ENCODE measurements around the gene TTC27.

Gene TTC27

DNA sequence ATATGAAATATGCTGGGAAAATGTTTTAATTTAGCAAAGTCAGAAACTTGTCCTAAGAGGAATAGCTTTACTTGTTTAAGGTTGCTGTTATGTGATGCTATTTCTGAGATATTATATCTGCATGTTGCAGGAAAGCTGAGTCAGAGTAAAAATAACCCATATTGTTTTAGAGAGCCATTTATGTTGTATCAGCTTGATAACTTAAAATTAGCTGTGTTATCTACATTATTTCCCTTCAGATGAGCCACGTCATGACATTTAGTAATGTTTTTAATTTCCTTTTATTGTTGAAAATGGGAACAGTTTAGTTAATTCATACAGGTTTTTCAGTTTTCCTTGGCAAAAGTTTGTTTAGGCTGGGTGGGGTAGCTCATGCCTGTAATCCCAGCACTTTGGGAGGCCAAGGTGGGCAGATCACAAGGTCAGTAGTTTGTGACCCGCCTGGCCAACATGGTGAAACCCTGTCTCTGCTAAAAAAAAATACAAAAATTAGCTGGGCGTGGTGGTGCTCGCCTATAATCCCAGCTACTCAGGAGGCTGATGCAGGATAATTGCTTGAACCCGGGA is 55.8 kb downstream of the TTC27 start:
- DNase-seq (ENCODE audit: low read depth, low spot score): no peak
- in situ Hi-C loops (cut with HindIII; ENCODE audit: low sequenced_read_pairs): no loop called here
- H3K4me3 ChIP-seq (ENCODE audit: low read depth, low read length): no peak overlapping the region
- TF ChIP-seq, protein P1, sequence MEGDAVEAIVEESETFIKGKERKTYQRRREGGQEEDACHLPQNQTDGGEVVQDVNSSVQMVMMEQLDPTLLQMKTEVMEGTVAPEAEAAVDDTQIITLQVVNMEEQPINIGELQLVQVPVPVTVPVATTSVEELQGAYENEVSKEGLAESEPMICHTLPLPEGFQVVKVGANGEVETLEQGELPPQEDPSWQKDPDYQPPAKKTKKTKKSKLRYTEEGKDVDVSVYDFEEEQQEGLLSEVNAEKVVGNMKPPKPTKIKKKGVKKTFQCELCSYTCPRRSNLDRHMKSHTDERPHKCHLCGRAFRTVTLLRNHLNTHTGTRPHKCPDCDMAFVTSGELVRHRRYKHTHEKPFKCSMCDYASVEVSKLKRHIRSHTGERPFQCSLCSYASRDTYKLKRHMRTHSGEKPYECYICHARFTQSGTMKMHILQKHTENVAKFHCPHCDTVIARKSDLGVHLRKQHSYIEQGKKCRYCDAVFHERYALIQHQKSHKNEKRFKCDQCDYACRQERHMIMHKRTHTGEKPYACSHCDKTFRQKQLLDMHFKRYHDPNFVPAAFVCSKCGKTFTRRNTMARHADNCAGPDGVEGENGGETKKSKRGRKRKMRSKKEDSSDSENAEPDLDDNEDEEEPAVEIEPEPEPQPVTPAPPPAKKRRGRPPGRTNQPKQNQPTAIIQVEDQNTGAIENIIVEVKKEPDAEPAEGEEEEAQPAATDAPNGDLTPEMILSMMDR (IDR thresholded peaks at IDR 0.05; ENCODE audit: low read depth, low read length): no peak

DNA sequence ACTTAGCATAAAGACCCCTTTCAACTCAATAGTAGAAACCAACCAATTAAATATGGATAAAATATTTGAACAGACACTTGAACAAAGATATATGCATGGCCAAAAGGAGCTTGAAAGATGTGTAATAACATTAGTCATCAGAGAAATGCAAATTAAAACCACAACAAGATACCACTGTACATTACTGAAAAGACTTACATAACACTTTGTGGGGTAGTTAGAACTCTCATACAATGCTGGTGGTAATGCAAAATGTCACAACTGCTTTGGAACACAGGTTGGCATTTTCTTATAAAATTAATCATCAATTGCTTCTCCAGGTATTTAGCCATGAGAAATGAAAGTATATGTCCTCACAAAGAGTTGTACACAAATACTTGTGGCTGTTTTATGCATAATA is 60.7 kb downstream of the TTC27 start:
- TF ChIP-seq, protein P1 (IDR thresholded peaks at IDR 0.05; ENCODE audit: low read depth, low read length): no peak
- H3K4me3 ChIP-seq (ENCODE audit: low read depth, low read length): no peak overlapping the region
- in situ Hi-C loops (cut with HindIII; ENCODE audit: low sequenced_read_pairs): no loop called here
- DNase-seq (ENCODE audit: low read depth, low spot score): peak; percentile 61

DNA sequence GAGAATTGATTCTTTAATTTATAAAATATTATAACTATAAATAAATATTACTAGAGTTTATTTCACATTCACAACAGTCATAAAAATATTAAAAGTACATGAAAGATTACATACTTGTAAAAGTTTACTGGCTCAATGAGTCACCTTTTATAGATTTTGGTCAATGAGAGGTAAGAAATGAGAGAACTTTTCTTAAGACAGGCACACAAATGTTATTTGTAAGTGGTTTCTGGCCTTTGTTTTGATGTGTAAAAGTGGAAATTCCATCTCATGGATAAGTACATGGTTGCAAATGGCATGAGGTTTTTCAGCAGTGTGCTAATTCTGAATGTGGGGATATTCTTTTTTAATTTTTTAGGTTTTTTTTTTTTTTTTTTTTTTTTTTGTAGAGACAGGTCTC is 63.8 kb downstream of the TTC27 start:
- TF ChIP-seq, protein P1 (IDR thresholded peaks at IDR 0.05; ENCODE audit: low read depth, low read length): no peak
- in situ Hi-C loops (cut with HindIII; ENCODE audit: low sequenced_read_pairs): no loop called here
- DNase-seq (ENCODE audit: low read depth, low spot score): no peak
- no peak overlapping the region for H3K4me3 ChIP-seq (ENCODE audit: low read depth, low read length)

DNA sequence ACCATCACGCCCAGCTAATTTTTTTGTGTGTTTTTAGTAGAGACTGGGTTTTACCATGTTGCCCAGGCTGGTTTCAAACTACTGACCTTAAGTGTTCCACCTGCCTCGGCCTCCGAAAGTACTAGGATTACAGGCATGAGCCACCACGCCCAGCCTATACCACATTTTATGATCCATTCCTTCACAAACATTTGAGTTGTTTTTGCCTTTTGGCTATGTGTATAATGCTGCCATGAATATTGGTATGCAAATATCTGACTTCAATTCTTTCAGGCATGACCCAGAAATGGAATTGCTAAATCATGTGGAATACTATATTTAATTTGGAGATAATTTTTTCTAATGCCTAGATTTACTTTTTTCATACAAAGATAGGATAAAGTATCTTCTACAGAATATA is 68.6 kb downstream of the TTC27 start:
- TF ChIP-seq, protein P1 (IDR thresholded peaks at IDR 0.05; ENCODE audit: low read depth, low read length): no peak
- DNase-seq (ENCODE audit: low read depth, low spot score): no peak
- no peak overlapping the region for H3K4me3 ChIP-seq (ENCODE audit: low read depth, low read length)
- in situ Hi-C loops (cut with HindIII; ENCODE audit: low sequenced_read_pairs): no loop called here

DNA sequence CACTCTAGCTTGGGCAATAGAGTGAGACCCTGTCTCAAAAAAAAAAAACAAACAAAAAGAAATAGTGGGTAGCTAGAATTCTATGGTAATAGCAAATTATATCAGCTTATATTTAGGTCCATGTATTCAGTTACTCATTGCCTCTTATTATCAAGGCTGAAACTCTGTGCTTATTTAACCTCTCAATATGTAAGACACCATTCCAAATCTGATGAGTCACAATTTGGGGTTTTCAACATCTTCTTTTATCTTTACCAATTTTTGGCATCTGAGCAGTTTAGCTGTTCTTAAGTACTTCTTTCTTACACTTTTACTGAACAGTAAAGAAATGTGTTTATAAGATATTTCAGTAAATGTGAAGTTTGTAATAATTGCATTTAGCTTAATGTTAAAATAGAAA is 69.3 kb downstream of the TTC27 start:
- H3K4me3 ChIP-seq (ENCODE audit: low read depth, low read length): no peak overlapping the region
- in situ Hi-C loops (cut with HindIII; ENCODE audit: low sequenced_read_pairs): no loop called here
- TF ChIP-seq, protein P1 (IDR thresholded peaks at IDR 0.05; ENCODE audit: low read depth, low read length): no peak
- peak; percentile 82 for DNase-seq (ENCODE audit: low read depth, low spot score)

DNA sequence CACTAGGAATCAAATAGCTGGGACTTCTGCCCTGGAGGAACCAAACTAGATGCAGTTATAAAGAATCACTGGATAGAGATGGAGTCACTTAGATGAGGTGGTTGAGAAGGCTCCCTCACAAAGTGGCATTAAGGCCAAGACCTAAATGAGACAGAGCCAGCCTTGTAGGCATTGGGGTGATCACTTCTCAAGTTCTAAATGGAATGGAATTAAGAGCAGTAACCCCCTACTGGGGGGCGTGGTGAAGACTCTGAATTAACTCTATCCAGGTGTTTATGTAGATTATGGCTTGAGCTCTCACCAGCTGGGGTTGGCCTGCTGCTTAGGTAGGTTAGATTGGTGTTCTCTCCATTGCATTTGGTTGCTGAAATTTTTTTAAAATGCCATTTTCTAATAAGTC is 71.3 kb downstream of the TTC27 start:
- in situ Hi-C loops (cut with HindIII; ENCODE audit: low sequenced_read_pairs): no loop called here
- no peak overlapping the region for H3K4me3 ChIP-seq (ENCODE audit: low read depth, low read length)
- TF ChIP-seq, protein P1 (IDR thresholded peaks at IDR 0.05; ENCODE audit: low read depth, low read length): no peak
- DNase-seq (ENCODE audit: low read depth, low spot score): no peak

DNA sequence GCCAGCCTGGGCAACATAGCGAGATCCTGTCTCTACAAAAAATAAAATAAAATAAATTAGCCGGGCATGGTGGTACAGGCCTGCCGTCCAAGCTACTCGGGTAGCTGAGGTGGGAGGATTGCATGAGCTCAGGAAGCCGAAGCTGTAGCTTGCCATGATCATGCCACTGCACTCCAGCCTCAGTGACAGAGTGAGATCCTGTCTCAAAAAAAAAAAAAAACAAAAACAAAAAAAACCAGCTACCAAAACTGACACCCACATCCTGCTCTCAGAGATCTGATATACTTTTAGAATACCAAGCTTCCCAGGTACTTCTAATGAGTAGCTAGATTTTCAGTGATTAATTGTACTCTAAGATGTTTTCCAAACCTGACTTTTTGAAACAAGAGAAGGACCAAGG is 74.0 kb downstream of the TTC27 start:
- DNase-seq (ENCODE audit: low read depth, low spot score): no peak
- no peak overlapping the region for H3K4me3 ChIP-seq (ENCODE audit: low read depth, low read length)
- in situ Hi-C loops (cut with HindIII; ENCODE audit: low sequenced_read_pairs): no loop called here
- TF ChIP-seq, protein P1 (IDR thresholded peaks at IDR 0.05; ENCODE audit: low read depth, low read length): no peak

Data from astrocyte of the spinal cord (primary cell).